Trophoblast cell (in vitro differentiated cells and primary cell): Measurements from ENCODE around the gene XYLB.

Experiments
- DNase-seq, 2 donors: peaks; one replicate each; pipeline ENCODE4 v3.0.0-alpha.2; 2016
- H2AFZ ChIP-seq: 2 replicates; pipeline ENCODE4 v1.6.1; 2013; ENCODE audit warnings: low read length, moderate library complexity, mild to moderate bottlenecking; ENCODE audit not compliant: insufficient read depth, poor library complexity
- H2AK5ac ChIP-seq: 2 replicates; pipeline ENCODE4 v1.6.1; 2013; ENCODE audit warnings: mild to moderate bottlenecking, low read length
- H2BK120ac ChIP-seq: 2 replicates; pipeline ENCODE4 v1.6.1; 2013; ENCODE audit warnings: low read length, mild to moderate bottlenecking, moderate library complexity; ENCODE audit not compliant: insufficient read depth, poor library complexity
- H2BK12ac ChIP-seq: 2 replicates; pipeline ENCODE4 v1.6.1; 2013; ENCODE audit warnings: mild to moderate bottlenecking, low read length, moderate library complexity
- H2BK5ac ChIP-seq: 2 replicates; pipeline ENCODE4 v1.6.1; 2013; ENCODE audit warnings: low read length, low read depth, moderate library complexity, mild to moderate bottlenecking; ENCODE audit not compliant: poor library complexity
- H3K14ac ChIP-seq: 2 replicates; pipeline ENCODE4 v1.6.1; 2013; ENCODE audit warnings: mild to moderate bottlenecking, low read length
- H3K18ac ChIP-seq: 2 replicates; pipeline ENCODE4 v1.6.1; 2013; ENCODE audit warnings: mild to moderate bottlenecking, low read length
- H3K23ac ChIP-seq: 2 replicates; pipeline ENCODE4 v1.6.1; 2013; ENCODE audit warnings: low read length
- H3K27ac ChIP-seq: 2 replicates; pipeline ENCODE4 v1.5.1; 2013; ENCODE audit warnings: low read depth, mild to moderate bottlenecking, inconsistent platforms, low read length, moderate library complexity
- H3K27me3 ChIP-seq: 2 replicates; pipeline ENCODE4 v1.6.1; 2013; ENCODE audit warnings: inconsistent platforms, mild to moderate bottlenecking, low read length, moderate library complexity; ENCODE audit not compliant: insufficient read depth
- H3K36me3 ChIP-seq, 2 experiments: 1 replicate in 1 of 2; 2 replicates in 1 of 2; pipeline ENCODE4 v1.6.1; 2013; ENCODE audit warnings: low read length in 2 of 2, mild to moderate bottlenecking in 2 of 2, moderate library complexity in 1 of 2; ENCODE audit not compliant: insufficient read depth in 2 of 2, control insufficient read depth in 1 of 2
- H3K4ac ChIP-seq: 2 replicates; pipeline ENCODE4 v1.6.1; 2013; ENCODE audit warnings: low read depth, mild to moderate bottlenecking, low read length, moderate library complexity
- H3K4me1 ChIP-seq, 2 experiments: 1 replicate in 1 of 2; 2 replicates in 1 of 2; pipeline ENCODE4 v1.6.1; 2013; ENCODE audit warnings: low read length in 2 of 2, mild to moderate bottlenecking in 2 of 2, moderate library complexity in 1 of 2; ENCODE audit not compliant: insufficient read depth in 2 of 2, control insufficient read depth in 1 of 2
- H3K4me2 ChIP-seq: 2 replicates; pipeline ENCODE4 v1.6.1; 2013; ENCODE audit warnings: inconsistent platforms, mild to moderate bottlenecking, low read length, moderate library complexity
- H3K4me3 ChIP-seq: 2 replicates; pipeline ENCODE4 v1.5.1; 2013; ENCODE audit warnings: mild to moderate bottlenecking, low read depth, low read length, inconsistent platforms
- H3K79me1 ChIP-seq: one replicate; pipeline ENCODE4 v1.6.1; 2013; ENCODE audit warnings: low read length
- H3K79me2 ChIP-seq: 2 replicates; pipeline ENCODE4 v1.6.1; 2013; ENCODE audit warnings: low read length, mild to moderate bottlenecking; ENCODE audit not compliant: control insufficient read depth, insufficient read depth, poor library complexity
- H3K9ac ChIP-seq: 2 replicates; pipeline ENCODE4 v1.6.1; 2013; ENCODE audit warnings: mild to moderate bottlenecking, low read length
- H3K9me3 ChIP-seq: 2 replicates; pipeline ENCODE4 v1.6.1; 2013; ENCODE audit warnings: low read depth, mild to moderate bottlenecking, control low read depth, inconsistent platforms, low read length; ENCODE audit not compliant: insufficient read depth
- H4K12ac ChIP-seq: 2 replicates; pipeline ENCODE4 v1.6.1; 2013; ENCODE audit warnings: low read depth, mild to moderate bottlenecking, low read length, moderate library complexity
- H4K8ac ChIP-seq: 2 replicates; pipeline ENCODE4 v1.6.1; 2013; ENCODE audit warnings: low read depth, mild to moderate bottlenecking, low read length, moderate library complexity
- H4K91ac ChIP-seq: one replicate; pipeline ENCODE4 v1.6.1; 2013; ENCODE audit warnings: low read depth, mild to moderate bottlenecking, low read length, moderate library complexity
- WGBS: extraction: QIAGEN DNeasy Blood & Tissue Kit; methylation state at CpG from one replicate; pipeline ENCODE4 v1.1.7; 2013; ENCODE audit warnings: missing lambda C conversion rate; ENCODE audit not compliant: insufficient read length, insufficient coverage; ENCODE audit errors: extremely low coverage; 5-methylcytosine and 5-hydroxymethylcytosine counted together

XYLB gene

GRCh38 chr3:38325256-38325655 lies 21.3 kb upstream of the XYLB start:
- no CpG with 5 or more reads among the region's 2 CpGs for WGBS

DNA sequence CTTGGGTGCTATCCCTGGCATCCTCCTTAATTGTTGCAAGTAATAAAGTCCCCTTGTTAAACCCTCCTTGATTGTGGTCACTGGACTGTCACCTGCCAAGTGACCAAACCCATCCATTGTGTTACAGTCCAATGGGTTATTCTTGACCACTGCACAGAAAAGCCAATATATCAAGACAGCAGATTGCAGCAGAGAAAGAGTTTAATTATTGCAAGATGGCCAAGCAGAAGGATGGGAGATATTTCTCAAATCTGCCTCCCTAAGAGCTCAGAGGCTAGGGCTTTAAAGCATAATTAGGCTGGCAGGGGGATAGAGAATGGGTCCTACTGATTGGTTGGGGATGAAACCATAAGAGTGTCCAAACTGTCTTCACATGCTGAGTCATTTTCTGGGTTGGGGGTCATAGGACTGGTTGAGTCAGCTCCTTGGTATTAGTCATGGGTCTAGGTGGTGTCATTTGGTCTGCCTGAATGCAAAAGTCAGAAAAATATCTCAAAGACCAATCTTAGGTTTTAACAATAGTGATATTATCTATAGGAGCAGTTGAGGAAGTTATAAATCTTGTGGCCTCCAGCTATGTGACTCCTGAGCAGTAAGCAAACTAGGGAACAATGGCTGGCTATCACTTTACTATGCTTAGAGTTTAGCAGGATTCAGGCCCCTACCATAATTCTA lies 19.1 kb upstream of the XYLB start:
- DNase-seq: peak; percentile 40 to 74
- no peak overlapping the region for H2BK12ac ChIP-seq
- H2BK5ac ChIP-seq: no peak overlapping the region
- no peak overlapping the region for H3K4ac ChIP-seq
- peaks cover 11% of the 10 kb centered on the region for H3K9me3 ChIP-seq
- no peak overlapping the region for H3K27ac ChIP-seq
- H3K4me3 ChIP-seq: no peak overlapping the region
- no peak overlapping the region for H2BK120ac ChIP-seq
- H3K4me1 ChIP-seq: no peaks in the 10 kb centered on the region
- H3K4me2 ChIP-seq: no peak overlapping the region
- no peak overlapping the region for H4K12ac ChIP-seq
- H3K23ac ChIP-seq: no peak overlapping the region
- H2AK5ac ChIP-seq: no peak overlapping the region
- H2AFZ ChIP-seq: no peak overlapping the region
- no peaks in the 10 kb centered on the region for H3K79me1 ChIP-seq
- H3K14ac ChIP-seq: no peak overlapping the region
- no peaks in the 10 kb centered on the region for H3K27me3 ChIP-seq
- no peak overlapping the region for H3K18ac ChIP-seq
- no peaks in the 10 kb centered on the region for H3K79me2 ChIP-seq
- no peak overlapping the region for H4K91ac ChIP-seq
- H3K36me3 ChIP-seq: no peaks in the 10 kb centered on the region
- H3K9ac ChIP-seq: no peak overlapping the region
- no peak overlapping the region for H4K8ac ChIP-seq

More at GRCh38 chr3:38325256-38325655, 21.3 kb upstream of the XYLB start:
- Histone ChIP-seq H2BK5ac (no peak overlapping the region), H2AFZ (no peak overlapping the region), H3K4ac (no peak overlapping the region), H2AK5ac (no peak overlapping the region), H2BK12ac (no peak overlapping the region), H3K36me3 (no peaks in the 10 kb centered on the region), H3K27ac (no peak overlapping the region), H4K91ac (no peak overlapping the region), H3K4me1 (no peaks in the 10 kb centered on the region), H4K8ac (no peak overlapping the region), H2BK120ac (no peak overlapping the region), H3K27me3 (no peaks in the 10 kb centered on the region), H3K18ac (no peak overlapping the region), H3K9ac (no peak overlapping the region), H3K4me2 (no peak overlapping the region), H4K12ac (no peak overlapping the region), H3K14ac (no peak overlapping the region), H3K9me3 (peaks cover 11% of the 10 kb centered on the region), H3K79me2 (no peaks in the 10 kb centered on the region), H3K4me3 (no peak overlapping the region), H3K79me1 (no peaks in the 10 kb centered on the region), H3K23ac (no peak overlapping the region)
- DNase-seq: no peak

GRCh38 chr3:38331257-38332022 lies 15.1 kb upstream of the XYLB start:
- Histone ChIP-seq H3K23ac (no peak overlapping the region), H2AFZ (no peak overlapping the region), H2BK120ac (no peak overlapping the region), H3K4me2 (no peak overlapping the region), H3K4ac (no peak overlapping the region), H2AK5ac (no peak overlapping the region), H3K4me3 (no peak overlapping the region), H3K4me1 (no peaks in the 10 kb centered on the region), H2BK12ac (no peak overlapping the region), H3K14ac (no peak overlapping the region), H3K79me2 (no peaks in the 10 kb centered on the region), H3K27ac (no peak overlapping the region), H2BK5ac (no peak overlapping the region), H4K12ac (no peak overlapping the region), H4K91ac (no peak overlapping the region), H3K18ac (no peak overlapping the region), H3K27me3 (no peaks in the 10 kb centered on the region), H3K79me1 (no peaks in the 10 kb centered on the region), H3K36me3 (no peaks in the 10 kb centered on the region), H3K9me3 (peaks cover 7% of the 10 kb centered on the region), H3K9ac (no peak overlapping the region), H4K8ac (no peak overlapping the region)
- no peak for DNase-seq
- whole genome bisulfite sequencing: no CpG with 5 or more reads among the region's 4 CpGs

GRCh38 chr3:38332201-38332600 lies 14.4 kb upstream of the XYLB start:
- no CpG with 5 or more reads among the region's 3 CpGs for WGBS
- Histone ChIP-seq H2BK120ac (no peak overlapping the region), H3K4ac (no peak overlapping the region)

More at GRCh38 chr3:38332201-38332600, 14.4 kb upstream of the XYLB start:
- DNase-seq: no peak
- Histone ChIP-seq H3K14ac (no peak overlapping the region), H3K9me3 (peaks cover 4% of the 10 kb centered on the region), H3K4me3 (no peak overlapping the region), H3K27ac (no peak overlapping the region), H4K8ac (no peak overlapping the region), H3K36me3 (no peaks in the 10 kb centered on the region), H2BK12ac (no peak overlapping the region), H3K18ac (no peak overlapping the region), H3K27me3 (no peaks in the 10 kb centered on the region), H3K4me2 (no peak overlapping the region), H2BK5ac (no peak overlapping the region), H3K9ac (no peak overlapping the region), H3K79me2 (no peaks in the 10 kb centered on the region), H3K79me1 (no peaks in the 10 kb centered on the region), H3K4me1 (no peaks in the 10 kb centered on the region), H4K12ac (no peak overlapping the region), H4K91ac (no peak overlapping the region), H2AK5ac (no peak overlapping the region), H2AFZ (no peak overlapping the region), H3K23ac (no peak overlapping the region)
